H1 (cell line): ENCODE data around the gene HMCN2. TPM values are rescaled to one million over a fixed set of nuclear protein-coding genes. Genes with fewer than 3 reads are reported as not detected.

ENCODE experiments used
- CTCF ChIA-PET: fragments of 300-600 bp; sonication (Branson Sonifier 250); formaldehyde crosslinking; loops from one replicate; lab custom pipeline; 2021; ENCODE audit not compliant: partially characterized antibody; lab: Charles Lee
- POLR2A ChIA-PET: fragments of 300-600 bp; sonication (Branson Sonifier 250); formaldehyde crosslinking; loops from one replicate; lab custom pipeline; 2021; ENCODE audit warnings: inconsistent platforms; ENCODE audit not compliant: partially characterized antibody; lab: Charles Lee
- DNase-seq, 2 experiments: peaks; one replicate each; pipeline versions ENCODE4 v3.0.0 to v3.0.0-alpha.2; 2010 to 2022; ENCODE audit warnings: low spot score in 2 of 2, low read depth in 1 of 2, mixed read lengths in 1 of 2
- FAIRE-seq: peaks from 2 replicates; lab custom pipeline; 2011; peaks lifted over from hg19 to GRCh38; lab: Jason Lieb, UNC
- H2AFZ ChIP-seq: 2 replicates; pipeline ENCODE4 v1.8.1; 2012; ENCODE audit warnings: low read length, inconsistent platforms
- H2AK5ac ChIP-seq: 2 replicates; pipeline ENCODE4 v1.6.1; 2013; ENCODE audit warnings: low read depth, low read length
- H2BK120ac ChIP-seq: replicated peaks from 2 replicates; pipeline ENCODE3; 2013; ENCODE audit warnings: low read depth, low read length, inconsistent platforms
- H2BK12ac ChIP-seq: 2 replicates; pipeline ENCODE4 v1.6.1; 2013; ENCODE audit warnings: low read depth, low read length
- H2BK15ac ChIP-seq: 2 replicates; pipeline ENCODE4 v1.6.1; 2013; ENCODE audit warnings: low read length
- H2BK20ac ChIP-seq: 2 replicates; pipeline ENCODE4 v1.6.1; 2013; ENCODE audit warnings: low read length
- H2BK5ac ChIP-seq: 2 replicates; pipeline ENCODE4 v1.6.1; 2013; ENCODE audit warnings: low read depth, low read length
- H3K14ac ChIP-seq: 2 replicates; pipeline ENCODE4 v1.6.1; 2013; ENCODE audit warnings: inconsistent platforms; ENCODE audit not compliant: insufficient read length
- H3K18ac ChIP-seq: 2 replicates; pipeline ENCODE4 v1.6.1; 2013; ENCODE audit warnings: low read length; ENCODE audit errors: extremely low read depth
- H3K23ac ChIP-seq: 2 replicates; pipeline ENCODE4 v1.6.1; 2013; ENCODE audit warnings: inconsistent platforms; ENCODE audit not compliant: insufficient read length
- H3K23me2 ChIP-seq: 2 replicates; pipeline ENCODE4 v1.6.1; 2013; ENCODE audit warnings: low read depth, low read length
- H3K27ac ChIP-seq: 2 replicates; pipeline ENCODE4 v1.6.1; 2011; ENCODE audit warnings: low read depth, low read length, inconsistent platforms
- H3K27me3 ChIP-seq, 4 experiments: replicated peaks in 1 of 4; 1 replicate in 1 of 4; 2 replicates in 3 of 4; pipeline versions ENCODE4 v1.6.1 to v1.8.1; 2011 to 2013; ENCODE audit warnings: low read length in 3 of 4, mild to moderate bottlenecking in 3 of 4, inconsistent platforms in 2 of 4, mixed read lengths in 2 of 4, moderate library complexity in 1 of 4; ENCODE audit not compliant: control insufficient read depth in 3 of 4, insufficient read depth in 3 of 4; ENCODE audit errors: extremely low read depth in 1 of 4
- H3K36me3 ChIP-seq, 4 experiments: 2 replicates each; pipeline versions ENCODE4 v1.6.1 to v1.8.1; 2011 to 2013; ENCODE audit warnings: mild to moderate bottlenecking in 4 of 4, low read length in 3 of 4, moderate library complexity in 2 of 4, control low read depth in 1 of 4, inconsistent platforms in 1 of 4; ENCODE audit not compliant: insufficient read depth in 4 of 4, control insufficient read depth in 2 of 4
- H3K4ac ChIP-seq: replicated peaks from 2 replicates; pipeline ENCODE3; 2013; ENCODE audit warnings: low read length, low read depth, mixed read lengths, inconsistent platforms; ENCODE audit not compliant: insufficient read length
- H3K4me1 ChIP-seq, 4 experiments: replicated peaks in 1 of 4; 1 replicate in 1 of 4; 2 replicates in 3 of 4; pipeline versions ENCODE4 v1.6.1 to v1.8.1; 2011 to 2013; ENCODE audit warnings: low read length in 3 of 4, inconsistent platforms in 2 of 4, mixed read lengths in 1 of 4; ENCODE audit not compliant: insufficient read depth in 4 of 4, control insufficient read depth in 3 of 4
- H3K4me2 ChIP-seq, 2 experiments: 2 replicates each; pipeline versions ENCODE4 v1.6.1 to v1.8.1; 2011 to 2013; ENCODE audit warnings: low read depth in 2 of 2, low read length in 2 of 2, control low read depth in 1 of 2, inconsistent platforms in 1 of 2, mild to moderate bottlenecking in 1 of 2; ENCODE audit not compliant: insufficient read depth in 1 of 2
- H3K4me3 ChIP-seq, 4 experiments: fragments of 200-600, 300-600 bp in 1 of 4; sonication (generic), shearing (Covaris generic), sonication (Bioruptor Twin) in 1 of 4; 2 replicates each; pipeline versions ENCODE4 v1.5.1 to v1.8.1; 2011 to 2016; ENCODE audit warnings: low read length in 4 of 4, low read depth in 3 of 4, control low read depth in 2 of 4, inconsistent platforms in 2 of 4, mild to moderate bottlenecking in 2 of 4, mixed read lengths in 1 of 4, moderate library complexity in 1 of 4; ENCODE audit not compliant: insufficient read depth in 2 of 4; ENCODE audit errors: extremely low read depth in 1 of 4
- H3K56ac ChIP-seq: replicated peaks from 2 replicates; pipeline ENCODE3; 2013; ENCODE audit warnings: low read depth, mild to moderate bottlenecking, mixed read lengths, low read length, inconsistent platforms; ENCODE audit not compliant: insufficient read length
- H3K79me1 ChIP-seq: 2 replicates; pipeline ENCODE4 v1.6.1; 2013; ENCODE audit warnings: low read depth, low read length, control low read depth
- H3K79me2 ChIP-seq, 2 experiments: 2 replicates each; pipeline versions ENCODE4 v1.6.1 to v1.8.1; 2012 to 2013; ENCODE audit warnings: low read length in 2 of 2, mild to moderate bottlenecking in 2 of 2, inconsistent platforms in 1 of 2; ENCODE audit not compliant: insufficient read depth in 2 of 2, control insufficient read depth in 1 of 2
- H3K9ac ChIP-seq, 4 experiments: replicated peaks in 1 of 4; 1 replicate in 1 of 4; 2 replicates in 3 of 4; pipeline versions ENCODE4 v1.6.1 to v1.8.1; 2011 to 2013; ENCODE audit warnings: low read depth in 3 of 4, low read length in 3 of 4, control low read depth in 2 of 4, mild to moderate bottlenecking in 2 of 4, moderate library complexity in 2 of 4, inconsistent platforms in 1 of 4; ENCODE audit errors: extremely low read depth in 1 of 4
- H3K9me3 ChIP-seq, 2 experiments: 2 replicates each; pipeline versions ENCODE4 v1.6.1 to v1.8.1; 2012 to 2013; ENCODE audit warnings: mild to moderate bottlenecking in 2 of 2, moderate library complexity in 2 of 2, control low read depth in 1 of 2, inconsistent platforms in 1 of 2, low read depth in 1 of 2, low read length in 1 of 2, mixed read lengths in 1 of 2; ENCODE audit not compliant: insufficient read depth in 2 of 2
- H4K20me1 ChIP-seq, 2 experiments: replicated peaks in 1 of 2; 2 replicates each; pipeline versions ENCODE3 to v1.8.1; 2011 to 2013; ENCODE audit warnings: inconsistent platforms in 2 of 2, low read length in 2 of 2, mild to moderate bottlenecking in 1 of 2; ENCODE audit not compliant: insufficient read depth in 2 of 2, control insufficient read depth in 1 of 2
- H4K5ac ChIP-seq: 2 replicates; pipeline ENCODE4 v1.6.1; 2013; ENCODE audit warnings: low read length, low read depth, mixed read lengths, inconsistent platforms; ENCODE audit not compliant: insufficient read length
- H4K8ac ChIP-seq: 2 replicates; pipeline ENCODE4 v1.8.0; 2013; ENCODE audit warnings: mild to moderate bottlenecking, moderate library complexity, low read length, inconsistent platforms; ENCODE audit not compliant: insufficient read depth; ENCODE audit errors: extremely low read depth
- H4K91ac ChIP-seq: replicated peaks from 2 replicates; pipeline ENCODE3; 2013; ENCODE audit warnings: low read length, mixed read lengths, inconsistent platforms; ENCODE audit not compliant: insufficient read length
- ASH2L ChIP-seq: fragments of 200-600, 300-600 bp; sonication (generic); IDR thresholded peaks from one replicate; pipeline ENCODE4 v1.7.1; 2017; ENCODE audit warnings: low read length
- KDM4A ChIP-seq: IDR thresholded peaks from one replicate; pipeline ENCODE4 v1.7.1; 2012; ENCODE audit warnings: low read depth, mild to moderate bottlenecking, moderate library complexity, low read length, inconsistent platforms; ENCODE audit not compliant: severe bottlenecking
- KDM5A ChIP-seq: fragments of 200-600 bp; IDR thresholded peaks from 2 replicates; pipeline ENCODE4 v1.7.1; 2012; ENCODE audit warnings: mild to moderate bottlenecking, low read length, inconsistent platforms, mixed read lengths
- SIX5 ChIP-seq: IDR thresholded peaks from 2 replicates; pipeline ENCODE4 v1.6.1; 2011; ENCODE audit warnings: mild to moderate bottlenecking, low read depth, low read length
- SP2 ChIP-seq: IDR thresholded peaks from 2 replicates; pipeline ENCODE4 v1.6.1; 2012; ENCODE audit warnings: mild to moderate bottlenecking, low read length, inconsistent platforms
- TAF7 ChIP-seq: optimal IDR thresholded peaks from 2 replicates; pipeline ENCODE3; 2011; ENCODE audit warnings: low read depth, mild to moderate bottlenecking, inconsistent platforms, low read length, moderate library complexity, borderline replicate concordance
- ZNF274 ChIP-seq: IDR thresholded peaks from 2 replicates; pipeline ENCODE4 v1.7.0; 2012; ENCODE audit warnings: low read length, borderline replicate concordance; ENCODE audit errors: extremely low read depth
- WGBS, 2 experiments: shearing (Covaris generic) in 1 of 2; methylation state at CpG; one replicate each; pipeline versions ENCODE4 v1.1.6 to v1.1.7; 2013 to 2015; ENCODE audit warnings: low lambda C conversion rate in 2 of 2, mixed read lengths in 2 of 2, inconsistent platforms in 1 of 2, low coverage in 1 of 2, missing lambda C conversion rate in 1 of 2; ENCODE audit not compliant: insufficient replicate concordance in 2 of 2, insufficient coverage in 1 of 2, insufficient read length in 1 of 2; ENCODE audit errors: extremely low coverage in 1 of 2, missing lambda C conversion rate in 1 of 2; 5-methylcytosine and 5-hydroxymethylcytosine counted together
- polyA plus RNA-seq, 7 experiments: library from polyadenylated mRNA; depleted of rRNA in 3 of 7; stranded (reverse) in 5 of 7; unstranded in 2 of 7; fragments of >200 nt in 5 of 7; fragments of 200-250 nt in 2 of 7; gene quantifications; 1 replicate in 5 of 7; 2 replicates in 1 of 7; 4 replicates in 1 of 7; pipeline versions ENCODE4 v1.2.1 to v1.2.3, GENCODE V29; 2011 to 2013; ENCODE audit warnings: missing spikeins in 2 of 7, mixed read lengths in 2 of 7
- total RNA-seq: library from RNA; stranded (reverse); fragmentation: NEBNext Ultra II Directional; extraction: Animal tissue kit (Norgen Biotek cat#: 25700); gene quantifications from 2 replicates; pipeline ENCODE4 v1.2.1, GENCODE V29; 2021
- TF ChIP-seq, protein P1 (sequence below): IDR thresholded peaks from 2 replicates; pipeline ENCODE4 v1.6.1; 2012; ENCODE audit warnings: inconsistent platforms
- TF ChIP-seq, protein P2 (sequence below): IDR thresholded peaks from 2 replicates; pipeline ENCODE4 v1.6.1; 2012; ENCODE audit warnings: low read length, inconsistent platforms

The HMCN2 gene
- total and polyA plus RNA-seq, 2 of the 8 experiments (the other 6 are each of a cell fraction or from before 2014, with no cell fraction given) = 5.0 to 9.1 TPM

DNA sequence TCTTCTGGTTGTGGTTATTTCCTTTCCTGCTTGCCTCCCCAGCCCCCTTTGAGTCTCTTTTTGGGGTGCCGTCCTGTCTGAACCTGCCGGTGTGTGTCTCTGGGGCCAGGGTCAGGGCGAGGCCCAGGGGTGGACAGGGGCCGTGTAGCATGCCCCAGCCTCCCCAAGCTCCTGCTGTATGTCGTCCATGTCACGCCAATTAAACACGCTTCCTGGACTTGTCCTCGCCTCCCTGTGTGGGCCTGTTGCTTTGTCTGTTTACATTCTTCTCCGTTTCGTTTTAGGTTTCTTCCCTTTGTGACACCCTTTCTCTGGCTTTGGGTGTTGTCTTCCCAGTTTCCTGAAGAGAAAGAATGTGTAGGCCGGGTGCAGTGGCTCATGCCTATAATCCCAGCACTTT lies 28.5 kb upstream of the HMCN2 start:
- H3K27ac ChIP-seq = no peak overlapping the region
- WGBS, 2 experiments = 89% methylated on average over 10 of the region's 11 CpGs; no CpG with 5 or more reads in 1 of the 2 experiments

More for the DNA sequence above, 28.5 kb upstream of the HMCN2 start:
- H3K9me3 ChIP-seq = no peaks in the 10 kb centered on the region
- peaks cover 0 to 4% (median 0%) of the 10 kb centered on the region in 4 experiments; a peak in 1 of 8 replicates for H3K36me3 ChIP-seq
- no peak overlapping the region for H3K9ac ChIP-seq
- no peak overlapping the region for H3K56ac ChIP-seq
- no peak overlapping the region for H2BK120ac ChIP-seq
- no peak overlapping the region for H3K23ac ChIP-seq
- peaks cover 0 to 7% (median 2%) of the 10 kb centered on the region in 4 experiments; a peak in 2 of 7 replicates for H3K4me1 ChIP-seq
- no peak overlapping the region for H3K14ac ChIP-seq
- no peaks in the 10 kb centered on the region for H3K27me3 ChIP-seq
- H2AK5ac ChIP-seq = no peak overlapping the region
- DNase-seq = no peak
- no peak overlapping the region for H4K5ac ChIP-seq
- no peaks in the 10 kb centered on the region for H3K79me1 ChIP-seq
- POLR2A ChIA-PET = interaction anchor here (1.0 kb wide), 1 partner anchor 121 kb away, joined by 3 read pairs; no protein-coding TSS in a partner anchor
- H3K4me3 ChIP-seq = no peak overlapping the region
- no peak overlapping the region; the same call in 1 of the 2 replicates for H3K18ac ChIP-seq
- H2BK12ac ChIP-seq = no peak overlapping the region
- H4K91ac ChIP-seq = no peak overlapping the region
- no peak for FAIRE-seq
- H3K4me2 ChIP-seq = no peak overlapping the region
- H3K23me2 ChIP-seq = no peaks in the 10 kb centered on the region; the same call in 1 of the 2 replicates
- H2BK20ac ChIP-seq = no peak overlapping the region
- H2BK15ac ChIP-seq = 0 out of 2 replicates have a peak overlapping the region, but pooled peaks have one; percentile 72
- no peak overlapping the region for H2AFZ ChIP-seq
- CTCF ChIA-PET = interaction anchor here (0.6 to 1.6 kb wide), 13 partner anchors 15 to 120 kb away, joined by 3 to 8 read pairs (median 4); partner anchors contain the start of gene HMCN2
- no peak overlapping the region; the same call in 1 of the 2 replicates for H4K8ac ChIP-seq
- H4K20me1 ChIP-seq = no peaks in the 10 kb centered on the region
- TF ChIP-seq SP2 (no peak), ASH2L (no peak), KDM5A (no peak), KDM4A (no peak), SIX5 (no peak), TAF7 (no peak), ZNF274 (no peak)
- TF ChIP-seq, protein P1, sequence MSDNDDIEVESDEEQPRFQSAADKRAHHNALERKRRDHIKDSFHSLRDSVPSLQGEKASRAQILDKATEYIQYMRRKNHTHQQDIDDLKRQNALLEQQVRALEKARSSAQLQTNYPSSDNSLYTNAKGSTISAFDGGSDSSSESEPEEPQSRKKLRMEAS = no peak
- TF ChIP-seq, protein P2, sequence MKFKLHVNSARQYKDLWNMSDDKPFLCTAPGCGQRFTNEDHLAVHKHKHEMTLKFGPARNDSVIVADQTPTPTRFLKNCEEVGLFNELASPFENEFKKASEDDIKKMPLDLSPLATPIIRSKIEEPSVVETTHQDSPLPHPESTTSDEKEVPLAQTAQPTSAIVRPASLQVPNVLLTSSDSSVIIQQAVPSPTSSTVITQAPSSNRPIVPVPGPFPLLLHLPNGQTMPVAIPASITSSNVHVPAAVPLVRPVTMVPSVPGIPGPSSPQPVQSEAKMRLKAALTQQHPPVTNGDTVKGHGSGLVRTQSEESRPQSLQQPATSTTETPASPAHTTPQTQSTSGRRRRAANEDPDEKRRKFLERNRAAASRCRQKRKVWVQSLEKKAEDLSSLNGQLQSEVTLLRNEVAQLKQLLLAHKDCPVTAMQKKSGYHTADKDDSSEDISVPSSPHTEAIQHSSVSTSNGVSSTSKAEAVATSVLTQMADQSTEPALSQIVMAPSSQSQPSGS = no peak
- TF ChIP-seq, all 59 proteins: peak for 0
- Histone ChIP-seq H3K79me2 (no peaks in the 10 kb centered on the region), H2BK5ac (no peak overlapping the region; the same call in 1 of the 2 replicates), H3K4ac (no peak overlapping the region)
